GM10266 (cell line): ENCODE results near the gene SLA2.
A peak's percentile ranks its signal among the peaks of the same experiment; 100 is the strongest.

ENCODE experiments used
- DNase-seq: peaks from one replicate; pipeline ENCODE4 v3.0.0; 2012; ENCODE audit errors: extremely low spot score
- TF ChIP-seq, protein P1 (sequence below): IDR thresholded peaks from 2 replicates; pipeline ENCODE4 v1.5.1; 2012; ENCODE audit warnings: mild to moderate bottlenecking, low read depth; ENCODE audit not compliant: control insufficient read depth, insufficient read depth; ENCODE audit errors: missing control alignments

The SLA2 gene

DNA sequence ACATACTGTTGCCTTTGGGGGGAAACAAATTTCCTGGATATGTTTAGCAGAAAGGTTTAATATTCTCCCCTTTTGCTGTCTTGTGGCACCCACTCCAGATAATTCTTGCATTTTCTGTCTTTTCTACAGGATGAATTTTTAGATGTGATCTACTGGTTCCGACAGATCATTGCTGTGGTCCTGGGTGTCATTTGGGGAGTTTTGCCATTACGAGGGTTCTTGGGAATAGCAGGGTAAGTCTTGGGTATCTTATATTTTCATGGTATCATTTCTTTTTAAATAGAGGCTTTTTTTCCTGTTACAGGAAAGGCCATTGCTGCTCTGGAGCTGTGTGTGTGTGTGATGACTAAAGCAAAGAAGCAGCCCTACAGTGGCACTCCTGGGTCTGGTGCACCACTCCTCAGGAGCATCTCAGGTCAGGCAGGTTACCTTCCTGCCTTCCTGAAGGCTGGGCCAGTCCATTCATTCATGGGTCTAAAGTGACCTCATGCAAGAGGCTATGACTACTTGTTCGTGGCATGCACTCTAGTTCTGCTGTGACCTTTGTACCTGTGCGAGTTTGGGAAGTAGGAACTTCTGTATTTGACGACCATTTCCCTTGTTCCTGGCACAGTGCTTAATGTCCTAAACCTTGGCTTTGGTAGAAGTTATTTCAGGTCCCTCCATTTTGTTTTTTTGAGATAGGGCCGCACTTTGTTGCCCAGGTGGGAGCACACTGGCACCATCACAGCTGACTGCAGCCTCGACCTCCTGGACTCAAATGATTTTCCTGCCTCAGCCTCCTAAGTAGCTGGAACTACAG lies 38.2 kb downstream of the SLA2 start:
- DNase-seq: no peak
- TF ChIP-seq, protein P1, sequence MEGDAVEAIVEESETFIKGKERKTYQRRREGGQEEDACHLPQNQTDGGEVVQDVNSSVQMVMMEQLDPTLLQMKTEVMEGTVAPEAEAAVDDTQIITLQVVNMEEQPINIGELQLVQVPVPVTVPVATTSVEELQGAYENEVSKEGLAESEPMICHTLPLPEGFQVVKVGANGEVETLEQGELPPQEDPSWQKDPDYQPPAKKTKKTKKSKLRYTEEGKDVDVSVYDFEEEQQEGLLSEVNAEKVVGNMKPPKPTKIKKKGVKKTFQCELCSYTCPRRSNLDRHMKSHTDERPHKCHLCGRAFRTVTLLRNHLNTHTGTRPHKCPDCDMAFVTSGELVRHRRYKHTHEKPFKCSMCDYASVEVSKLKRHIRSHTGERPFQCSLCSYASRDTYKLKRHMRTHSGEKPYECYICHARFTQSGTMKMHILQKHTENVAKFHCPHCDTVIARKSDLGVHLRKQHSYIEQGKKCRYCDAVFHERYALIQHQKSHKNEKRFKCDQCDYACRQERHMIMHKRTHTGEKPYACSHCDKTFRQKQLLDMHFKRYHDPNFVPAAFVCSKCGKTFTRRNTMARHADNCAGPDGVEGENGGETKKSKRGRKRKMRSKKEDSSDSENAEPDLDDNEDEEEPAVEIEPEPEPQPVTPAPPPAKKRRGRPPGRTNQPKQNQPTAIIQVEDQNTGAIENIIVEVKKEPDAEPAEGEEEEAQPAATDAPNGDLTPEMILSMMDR: no peak

DNA sequence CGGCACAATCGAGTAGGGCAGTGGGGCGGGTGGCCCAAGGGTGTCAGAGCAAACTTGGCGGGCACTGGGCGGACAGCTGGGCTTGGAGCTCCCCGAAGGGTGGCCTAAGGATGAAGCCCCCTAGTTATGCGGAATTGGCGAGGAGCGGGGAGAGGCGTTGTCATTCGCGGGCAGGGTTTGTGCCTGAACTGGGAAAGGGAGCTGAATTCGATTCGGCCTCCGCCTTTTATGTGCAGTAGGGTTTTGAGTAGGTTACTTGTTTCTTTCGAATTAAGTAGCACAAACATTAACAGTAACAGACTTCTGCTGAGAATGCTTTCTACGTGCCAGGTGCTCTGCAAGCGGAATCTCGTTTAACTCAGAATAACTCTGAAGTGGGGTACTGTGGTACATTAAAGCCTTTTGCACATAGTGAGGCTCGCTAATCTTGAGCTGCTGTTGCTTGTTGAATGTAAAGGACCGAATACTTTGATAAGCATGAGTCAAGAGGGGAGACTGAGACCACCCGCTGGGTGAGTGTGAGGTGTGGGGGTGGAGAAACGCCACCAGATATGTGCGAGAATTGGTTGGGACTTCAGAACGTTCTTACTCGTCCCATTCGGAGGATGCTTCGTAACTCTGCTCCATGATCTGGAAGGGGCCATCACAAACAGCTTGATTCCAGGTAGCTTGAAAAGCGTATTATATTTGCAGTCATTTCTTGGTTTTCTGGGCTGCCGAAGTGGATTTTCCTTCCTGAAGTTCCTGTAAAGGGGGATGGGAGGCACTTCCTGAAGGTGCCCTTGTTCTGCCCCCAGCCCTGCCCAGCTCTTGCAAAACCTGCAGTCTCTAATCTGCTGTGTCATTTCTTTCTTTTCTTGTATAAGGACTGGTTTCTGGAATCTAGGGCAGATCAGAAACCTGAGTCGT lies 39.6 kb downstream of the SLA2 start:
- TF ChIP-seq, protein P1: no peak
- DNase-seq: no peak

DNA sequence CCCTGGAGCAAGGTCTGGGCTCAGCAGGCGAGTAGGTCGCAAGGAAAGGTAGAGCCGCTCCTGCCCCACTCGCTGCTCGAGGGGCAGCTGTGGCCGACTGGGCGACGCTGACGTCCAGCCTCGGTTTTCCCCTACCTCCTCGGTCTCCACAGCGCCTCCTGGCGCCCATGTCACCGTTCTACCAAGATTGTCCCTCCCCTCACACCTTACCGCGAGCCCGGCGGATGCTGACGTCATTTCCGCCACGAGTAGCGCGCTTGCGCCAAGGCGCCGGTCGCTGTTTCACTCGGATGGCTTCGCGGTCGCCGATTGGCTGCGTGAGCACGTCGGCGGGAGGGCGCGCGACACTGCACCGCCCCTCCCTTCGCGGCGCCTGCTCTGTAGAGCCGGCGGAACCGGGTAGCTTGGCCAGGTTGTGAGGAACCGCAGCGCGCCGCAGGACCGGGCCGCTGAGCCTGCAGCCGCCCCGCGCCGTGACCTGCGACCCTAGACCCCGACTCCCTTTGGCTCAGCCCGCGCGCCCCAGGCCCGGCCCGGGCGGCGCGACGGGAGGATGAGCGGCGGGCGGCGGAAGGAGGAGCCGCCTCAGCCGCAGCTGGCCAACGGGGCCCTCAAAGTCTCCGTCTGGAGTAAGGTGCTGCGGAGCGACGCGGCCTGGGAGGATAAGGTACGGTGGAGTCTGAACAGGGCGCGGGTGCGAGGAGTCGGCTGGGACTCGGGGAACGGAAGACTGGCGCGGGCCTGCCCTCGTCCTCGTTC lies 40.4 kb downstream of the SLA2 start, which contains the start of gene RAB5IF:
TSS of gene RAB5IF (plus strand) at position 381 of the 759 bp plus-strand sequence. CDS start at position 554, 173 bp downstream.
- DNase-seq: peak; percentile 95
- TF ChIP-seq, protein P1: peak; percentile 96

DNA sequence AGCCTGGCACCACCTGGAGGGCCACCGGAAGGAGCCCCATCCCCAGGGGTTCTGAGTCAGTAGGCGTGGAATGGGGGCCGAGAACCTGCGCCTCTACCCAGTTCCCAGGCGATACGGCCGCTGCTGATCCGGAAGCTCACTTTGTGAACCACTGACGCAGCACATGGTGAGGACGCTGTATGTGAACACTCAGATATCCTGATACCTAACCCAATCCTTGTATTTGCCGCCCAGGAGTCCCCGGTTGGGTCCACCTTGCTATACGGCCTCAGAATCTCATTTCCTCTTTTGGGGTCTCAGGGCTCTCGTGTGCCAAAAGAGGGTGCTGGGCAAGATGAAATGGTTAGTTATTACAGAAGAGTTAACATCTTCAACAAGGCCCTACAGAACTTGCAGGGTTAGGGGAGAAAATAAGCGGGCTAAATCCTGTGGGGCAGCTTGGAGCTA lies 41.0 kb downstream of the SLA2 start:
- TF ChIP-seq, protein P1: no peak
- peak; percentile 47 for DNase-seq

DNA sequence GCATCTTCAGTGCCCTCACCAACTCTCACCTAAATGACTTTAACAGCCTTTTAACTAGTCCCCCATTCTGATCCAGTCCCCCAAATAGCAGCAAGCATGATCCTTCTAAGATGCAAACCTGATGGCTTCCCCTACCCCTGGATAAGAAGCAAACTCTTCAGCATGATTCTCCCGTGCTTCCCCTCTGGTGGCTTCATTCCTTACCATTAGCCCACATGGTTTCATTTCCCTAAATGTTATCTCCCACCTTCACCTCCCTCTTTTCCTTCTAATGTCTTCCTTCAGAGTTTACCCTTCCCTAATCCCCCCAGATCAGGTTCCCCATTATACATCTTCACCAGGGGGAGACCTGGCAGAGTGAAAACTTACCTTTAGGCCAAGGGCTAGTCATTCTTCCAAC lies 44.5 kb downstream of the SLA2 start:
- TF ChIP-seq, protein P1: no peak
- DNase-seq: no peak

DNA sequence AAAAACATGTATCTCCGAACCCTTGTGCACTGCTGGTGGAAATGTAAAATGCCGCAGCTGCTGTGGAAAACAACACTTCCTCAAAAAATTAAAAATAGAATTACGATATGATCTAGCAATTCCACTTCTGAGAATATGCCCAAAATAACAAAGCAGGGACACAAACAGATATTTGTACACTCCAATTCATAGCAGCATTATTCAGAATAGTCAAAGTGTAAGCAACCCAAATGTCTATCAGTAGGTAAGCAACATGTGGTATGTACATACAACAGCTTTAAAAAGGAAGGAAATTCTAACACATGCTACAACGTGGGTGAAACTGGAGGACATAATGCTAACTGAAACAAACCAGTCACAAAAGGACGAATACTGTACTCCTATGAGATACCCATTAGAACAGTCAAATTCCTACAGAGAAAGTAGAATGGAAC lies 46.1 kb downstream of the SLA2 start:
- TF ChIP-seq, protein P1: no peak
- DNase-seq: no peak
